BE2C (cell line): Measurements from ENCODE around the gene RASSF6.
A peak's percentile ranks its signal among the peaks of the same experiment; 100 is the strongest.
"Not testable (repeated sequence)": the region's sequence is repeated elsewhere in the genome, so short reads cannot be mapped to it uniquely, and the experiment has no call there.

Experiments used
- DNase-seq: peaks from one replicate; pipeline ENCODE4 v3.0.0-alpha.2; 2020
- H3K27me3 ChIP-seq: fragments of 250-450 bp; sonication (Bioruptor Pico); 2 replicates; pipeline ENCODE4 v1.5.1; 2020; ENCODE audit warnings: mild to moderate bottlenecking
- H3K36me3 ChIP-seq: fragments of 250-450 bp; sonication (Bioruptor Pico); 2 replicates; pipeline ENCODE4 v1.5.1; 2020; ENCODE audit warnings: mild to moderate bottlenecking
- H3K4me1 ChIP-seq: fragments of 250-450 bp; sonication (Bioruptor Pico); 2 replicates; pipeline ENCODE4 v1.5.1; 2020
- H3K4me3 ChIP-seq: 2 replicates; pipeline ENCODE4 v1.5.1; 2011; ENCODE audit warnings: low read depth, low read length
- H3K9me3 ChIP-seq: fragments of 250-450 bp; sonication (Bioruptor Pico); 2 replicates; pipeline ENCODE4 v1.5.1; 2020
- CTCF ChIP-seq: IDR thresholded peaks from 2 replicates; pipeline ENCODE4 v1.5.1; 2012; ENCODE audit warnings: mild to moderate bottlenecking, low read depth, low read length

Gene RASSF6

GRCh38 chr4:73597594-73597993 lies 22.6 kb downstream of the RASSF6 start:
- no peak overlapping the region for H3K4me3 ChIP-seq
- no peaks in the 10 kb centered on the region for H3K36me3 ChIP-seq
- no peaks in the 10 kb centered on the region for H3K9me3 ChIP-seq
- H3K4me1 ChIP-seq = no peaks in the 10 kb centered on the region
- H3K27me3 ChIP-seq = no peaks in the 10 kb centered on the region
- DNase-seq = no peak
- TF ChIP-seq CTCF = no peak

GRCh38 chr4:73597183-73597582 lies 23.1 kb downstream of the RASSF6 start:
- H3K9me3 ChIP-seq, H3K4me3 ChIP-seq, H3K27me3 ChIP-seq, DNase-seq, H3K4me1 ChIP-seq, H3K36me3 ChIP-seq: not testable (repeated sequence)

GRCh38 chr4:73596001-73596400 lies 24.2 kb downstream of the RASSF6 start:
- no peaks in the 10 kb centered on the region for H3K27me3 ChIP-seq
- no peaks in the 10 kb centered on the region; the same call in 1 of the 2 replicates for H3K4me1 ChIP-seq
- no peak for TF ChIP-seq CTCF
- H3K9me3 ChIP-seq = no peaks in the 10 kb centered on the region
- no peak overlapping the region for H3K4me3 ChIP-seq
- no peak for DNase-seq
- no peaks in the 10 kb centered on the region for H3K36me3 ChIP-seq

- H3K9me3 ChIP-seq = no peaks in the 10 kb centered on the region
- DNase-seq = no peak
- peak; percentile 61 for TF ChIP-seq CTCF
- no peak overlapping the region for H3K4me3 ChIP-seq
- H3K4me1 ChIP-seq = no peaks in the 10 kb centered on the region; the same call in 1 of the 2 replicates
- H3K36me3 ChIP-seq = no peaks in the 10 kb centered on the region
- H3K27me3 ChIP-seq = no peaks in the 10 kb centered on the region
Observed at GRCh38 chr4:73593631-73594241, 26.5 kb downstream of the RASSF6 start.

GRCh38 chr4:73589887-73590801 lies 30.1 kb downstream of the RASSF6 start:
- Histone ChIP-seq H3K27me3 (no peaks in the 10 kb centered on the region), H3K9me3 (no peaks in the 10 kb centered on the region), H3K4me3 (no peak overlapping the region), H3K36me3 (no peaks in the 10 kb centered on the region), H3K4me1 (no peaks in the 10 kb centered on the region; the same call in 1 of the 2 replicates)
- TF ChIP-seq CTCF = no peak
- DNase-seq = no peak

- Histone ChIP-seq H3K9me3 (no peaks in the 10 kb centered on the region), H3K36me3 (no peaks in the 10 kb centered on the region), H3K4me1 (no peaks in the 10 kb centered on the region; the same call in 1 of the 2 replicates), H3K4me3 (no peak overlapping the region), H3K27me3 (no peaks in the 10 kb centered on the region)
- no peak for TF ChIP-seq CTCF
- no peak for DNase-seq
Observed at GRCh38 chr4:73589261-73589847, 30.9 kb downstream of the RASSF6 start.
